IPS-18c (cell line): ENCODE results near the gene TIMM44.
A peak's percentile ranks its signal among the peaks of the same experiment; 100 is the strongest.
"Not testable (repeated sequence)": the region's sequence is repeated elsewhere in the genome, so short reads cannot be mapped to it uniquely, and the experiment has no call there.

Experiments
- H3K4me3 ChIP-seq: 2 replicates; pipeline ENCODE4 v1.7.0; 2013; ENCODE audit warnings: low read depth, mild to moderate bottlenecking, low read length, moderate library complexity; ENCODE audit not compliant: insufficient read depth
- H3K9me3 ChIP-seq: one replicate; pipeline ENCODE4 v1.6.1; 2013; ENCODE audit warnings: mild to moderate bottlenecking, low read length, moderate library complexity; ENCODE audit not compliant: control insufficient read depth, insufficient read depth

Gene TIMM44

DNA sequence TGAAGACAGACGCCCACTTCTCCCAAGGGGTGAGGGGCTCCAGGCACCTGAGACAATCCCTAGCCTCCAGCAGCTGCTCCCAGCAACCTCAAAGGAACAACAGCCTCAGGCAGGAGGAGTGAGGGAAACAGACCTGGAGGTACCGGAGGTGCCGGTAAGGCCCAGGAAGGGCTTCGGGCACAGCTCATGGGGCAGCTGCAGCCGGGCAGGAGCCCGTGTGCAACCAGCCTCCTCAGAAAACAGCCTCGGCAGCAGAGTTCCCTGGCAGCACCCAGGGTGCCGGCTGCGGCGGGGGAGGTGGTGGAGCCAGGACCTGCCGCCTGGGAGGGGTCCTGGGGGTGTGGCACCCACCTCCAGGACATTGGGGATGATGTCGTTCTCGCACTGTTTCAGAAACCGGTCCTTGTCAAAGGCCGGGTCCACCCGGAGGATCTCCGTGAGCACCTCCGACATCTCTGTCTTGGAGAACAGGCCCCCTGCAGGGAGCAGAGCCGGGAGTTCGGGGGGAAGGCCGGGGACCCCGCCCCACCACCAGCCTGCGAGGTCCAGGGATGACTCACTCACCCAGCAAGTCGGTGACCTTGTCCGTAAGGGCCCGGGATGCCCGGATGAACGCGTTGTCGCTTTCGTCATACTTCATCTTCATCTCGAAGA, 11.1 kb downstream of the TIMM44 start:
- no peaks in the 10 kb centered on the region for H3K9me3 ChIP-seq
- no peak overlapping the region for H3K4me3 ChIP-seq

GRCh38 chr19:7931221-7932061, 12.0 kb downstream of the TIMM44 start:
- H3K9me3 ChIP-seq = no peaks in the 10 kb centered on the region
- no peak overlapping the region for H3K4me3 ChIP-seq

DNA sequence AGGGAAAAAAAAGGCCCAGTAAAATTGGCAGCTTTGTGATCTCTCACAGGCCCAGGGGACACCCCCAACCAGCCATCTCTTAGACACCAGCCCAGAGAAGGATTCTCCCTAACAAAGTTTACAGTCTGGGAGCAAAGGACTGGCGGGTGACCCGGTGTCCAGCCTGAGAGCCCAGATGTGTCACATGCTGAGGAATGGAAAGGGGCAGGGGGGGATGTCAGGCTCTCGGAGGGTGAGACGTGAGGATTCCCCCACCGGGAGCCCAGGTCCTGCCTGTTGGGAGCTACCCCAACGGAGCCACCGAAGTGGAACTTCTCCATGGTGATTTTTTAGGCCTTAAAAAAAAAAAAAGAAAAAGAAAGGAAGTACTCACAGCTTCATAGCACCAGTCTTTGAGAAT, 12.7 kb downstream of the TIMM44 start:
- Histone ChIP-seq H3K9me3 (no peaks in the 10 kb centered on the region), H3K4me3 (no peak overlapping the region)

DNA sequence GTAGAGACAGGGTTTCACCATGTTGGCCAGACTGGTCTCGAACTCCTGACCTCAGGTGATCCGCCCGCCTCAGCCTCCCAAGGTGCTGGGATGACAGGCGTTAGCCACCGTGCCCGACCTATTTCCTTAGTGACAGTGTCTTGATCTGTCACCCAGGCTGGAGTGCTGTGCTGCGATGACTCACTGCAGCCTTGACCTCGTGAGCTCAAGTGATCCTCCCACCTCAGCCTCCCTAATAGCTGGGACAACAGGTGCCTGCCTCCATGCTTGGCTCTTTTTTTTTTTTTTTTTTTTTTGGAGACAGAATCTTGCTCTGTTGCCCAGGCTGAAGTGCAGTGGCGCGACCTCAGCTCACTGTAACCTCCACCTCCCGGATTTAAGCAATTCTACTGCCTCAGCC, 13.4 kb downstream of the TIMM44 start:
- not testable (repeated sequence) for H3K4me3 ChIP-seq, H3K9me3 ChIP-seq

DNA sequence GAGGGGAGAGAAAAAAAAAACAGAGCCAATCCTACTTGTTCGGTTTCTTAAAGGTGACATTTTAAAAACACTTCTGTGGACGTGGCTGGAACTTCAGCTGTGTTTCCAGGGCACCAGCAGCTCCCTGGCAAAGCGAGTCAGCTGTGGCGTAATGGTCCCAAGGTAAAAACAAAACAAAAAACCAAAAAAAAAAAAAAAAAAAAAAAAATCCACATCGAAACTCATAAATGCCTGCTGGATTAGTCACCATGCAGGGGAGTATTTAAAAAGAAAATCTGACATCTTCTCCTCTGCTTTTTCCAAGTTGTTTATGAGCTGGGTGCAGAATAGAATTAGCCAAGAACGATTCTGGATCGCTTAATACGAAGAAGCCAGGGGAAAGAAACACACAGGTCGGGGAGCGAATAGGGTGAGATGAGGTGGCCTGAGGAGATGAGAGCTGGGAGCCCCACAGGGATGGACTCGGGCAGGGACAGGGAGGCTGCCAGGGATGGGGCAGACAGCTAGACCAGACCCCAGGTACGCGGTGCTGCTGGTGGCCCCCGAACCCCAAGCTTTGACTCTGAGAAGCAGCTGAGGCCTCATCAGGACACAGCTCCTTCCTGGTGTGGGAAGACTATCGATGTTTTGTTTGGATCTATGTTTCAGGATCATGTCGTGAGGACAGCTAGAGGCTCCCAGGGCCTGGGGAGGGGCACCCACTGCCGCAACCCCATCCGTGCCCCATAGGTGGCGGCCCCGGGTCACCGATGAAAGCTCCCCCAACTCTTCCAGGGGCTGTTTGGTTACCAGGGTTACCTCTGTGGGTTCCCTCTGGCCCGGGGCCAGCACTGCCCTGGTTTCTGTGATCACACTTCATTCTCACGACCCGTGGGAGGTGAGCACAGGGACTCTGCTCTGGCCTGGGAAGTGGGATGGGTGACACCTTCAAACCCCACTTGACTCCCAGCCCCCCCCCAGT, 14.4 kb downstream of the TIMM44 start:
- Histone ChIP-seq H3K4me3 (no peak overlapping the region), H3K9me3 (no peaks in the 10 kb centered on the region)

GRCh38 chr19:7928334-7928706, 15.1 kb downstream of the TIMM44 start:
- Histone ChIP-seq H3K4me3 (no peak overlapping the region), H3K9me3 (no peaks in the 10 kb centered on the region)

DNA sequence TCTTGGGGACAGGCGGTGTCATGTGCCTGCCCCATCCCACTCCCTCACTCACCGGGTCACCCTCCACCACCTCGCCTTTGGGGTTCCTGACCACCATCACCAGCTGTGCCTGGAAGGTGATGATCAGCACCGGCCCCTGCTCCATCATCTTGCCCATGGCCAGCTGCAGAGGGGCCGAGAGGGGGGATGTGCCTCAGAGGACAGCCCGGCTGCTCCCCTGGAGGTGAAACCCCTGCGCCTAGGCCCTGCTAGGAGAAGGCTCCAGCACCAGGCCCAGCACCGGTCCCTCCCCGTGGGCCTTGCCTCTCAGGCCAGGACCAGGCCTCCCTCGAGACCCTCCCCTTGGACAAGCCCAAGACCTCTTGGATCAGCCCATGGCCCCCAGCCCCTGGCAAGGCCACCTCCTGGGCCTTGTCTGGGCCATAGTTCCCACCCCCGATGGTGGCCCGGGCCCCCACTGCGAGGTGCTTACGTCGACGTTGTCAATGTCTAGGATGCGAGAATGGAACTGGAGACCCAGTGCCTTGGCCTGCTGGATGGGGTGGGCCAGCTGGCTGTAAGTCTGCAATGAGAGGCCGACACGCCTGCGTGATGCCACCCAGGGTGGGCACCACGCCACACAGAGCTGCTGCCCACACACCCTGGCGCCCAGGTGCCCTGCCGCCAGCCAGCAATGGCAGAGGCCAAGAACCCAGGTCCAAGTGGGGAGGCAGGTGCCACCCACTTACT, 15.7 kb downstream of the TIMM44 start:
- no peak overlapping the region; the same call in 1 of the 2 replicates for H3K4me3 ChIP-seq
- H3K9me3 ChIP-seq = no peaks in the 10 kb centered on the region

DNA sequence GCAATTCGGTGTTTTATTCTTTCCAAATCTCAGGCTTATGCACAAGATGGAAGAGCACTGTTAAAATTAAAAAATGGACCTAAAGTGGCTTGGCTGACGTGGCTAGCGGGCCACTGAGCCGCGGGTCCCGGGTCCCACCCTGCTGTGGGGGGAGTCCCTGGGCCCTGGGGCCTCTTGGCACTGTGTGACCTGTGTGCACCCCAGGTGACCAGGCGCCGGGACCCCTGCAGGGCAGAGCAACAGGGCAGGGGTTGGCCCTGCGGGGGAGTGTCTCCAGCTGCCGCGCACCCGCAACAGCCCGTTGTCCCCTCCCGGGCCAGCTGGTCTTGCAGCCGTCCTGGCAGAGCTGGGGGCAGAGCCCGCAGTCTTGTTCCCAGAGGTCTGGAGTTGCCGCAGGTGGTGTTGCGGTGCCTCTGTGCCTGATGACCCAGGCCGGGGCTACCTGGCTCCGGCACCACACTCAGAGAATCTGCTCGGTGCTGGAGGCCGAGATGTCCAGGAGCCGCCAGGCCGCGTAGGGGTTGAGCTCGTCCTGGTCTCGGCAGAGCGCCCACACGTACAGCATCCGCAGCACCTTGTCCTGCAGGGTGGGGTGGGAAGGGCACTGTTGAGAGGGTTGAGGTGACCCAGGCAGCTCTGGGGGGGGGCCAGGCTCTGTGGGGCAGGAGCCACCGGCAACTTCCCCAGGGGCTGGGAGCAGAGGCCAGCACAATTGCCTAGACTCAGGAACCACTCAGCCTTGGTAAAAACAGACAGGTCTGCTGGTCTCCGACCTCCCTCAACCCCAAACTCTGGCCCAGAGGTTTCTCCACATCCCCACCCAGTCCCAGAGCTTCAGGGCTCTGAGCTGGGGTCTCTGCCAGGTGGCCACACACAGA, 16.5 kb downstream of the TIMM44 start:
- no peak overlapping the region for H3K4me3 ChIP-seq
- no peaks in the 10 kb centered on the region for H3K9me3 ChIP-seq

- peak within 1 kb of the TSS; percentile 62 for H3K4me3 ChIP-seq
Measured at GRCh38 chr19:7926021-7926726, 17.3 kb downstream of the TIMM44 start, which contains the start of gene CTXN1. CTXN1 (minus strand) TSS chr19:7926135; CDS start chr19:7925538, 597 bp downstream.

DNA sequence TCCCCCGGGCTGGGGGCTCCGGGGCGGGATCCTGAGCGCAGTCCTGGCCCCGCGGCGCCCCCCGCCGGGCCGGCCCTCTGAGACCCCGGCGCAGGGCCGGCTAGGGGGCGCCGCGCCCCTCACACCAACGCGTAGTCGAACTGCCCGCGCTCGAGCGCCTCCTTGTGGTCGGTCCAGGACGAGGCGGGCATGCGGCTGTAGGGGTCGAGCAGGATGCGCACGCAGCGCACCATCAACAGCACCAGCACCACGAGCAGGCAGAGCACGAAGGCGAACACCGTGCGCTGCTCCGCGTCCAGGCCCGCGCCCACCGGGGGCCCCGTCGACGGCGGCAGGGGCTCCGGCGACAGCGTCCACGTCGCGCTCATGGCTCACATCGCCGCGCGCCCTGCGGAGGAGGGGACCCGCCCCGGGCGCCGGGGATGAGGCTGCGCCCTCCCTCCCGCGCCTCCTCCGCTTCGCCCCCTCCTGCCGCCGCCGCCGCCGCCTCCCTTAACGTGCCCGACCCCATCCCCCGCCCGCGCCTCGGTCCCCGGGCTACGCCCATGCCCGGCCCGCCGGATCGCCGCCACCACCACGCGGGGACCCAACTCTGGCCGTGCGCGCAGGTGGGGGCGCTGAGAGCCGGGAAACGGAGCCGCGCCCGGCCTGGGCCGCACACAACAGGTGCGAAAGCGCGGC, 18.2 kb downstream of the TIMM44 start:
- no peaks in the 10 kb centered on the region for H3K9me3 ChIP-seq
- peak overlapping the region; percentile 62 for H3K4me3 ChIP-seq

More at GRCh38 chr19:7926021-7926726, 17.3 kb downstream of the TIMM44 start, which contains the start of gene CTXN1:
- H3K9me3 ChIP-seq = no peaks in the 10 kb centered on the region

- no peaks in the 10 kb centered on the region for H3K9me3 ChIP-seq
- H3K4me3 ChIP-seq = peak overlapping the region; percentile 62; the same call in 1 of the 2 replicates
Measured at GRCh38 chr19:7924651-7925170, 18.8 kb downstream of the TIMM44 start.

- H3K4me3 ChIP-seq = no peak overlapping the region
- H3K9me3 ChIP-seq = no peaks in the 10 kb centered on the region
Measured at GRCh38 chr19:7924241-7924640, 19.2 kb downstream of the TIMM44 start.

GRCh38 chr19:7923295-7924191, 19.9 kb downstream of the TIMM44 start:
- Histone ChIP-seq H3K4me3 (no peak overlapping the region), H3K9me3 (no peaks in the 10 kb centered on the region)

DNA sequence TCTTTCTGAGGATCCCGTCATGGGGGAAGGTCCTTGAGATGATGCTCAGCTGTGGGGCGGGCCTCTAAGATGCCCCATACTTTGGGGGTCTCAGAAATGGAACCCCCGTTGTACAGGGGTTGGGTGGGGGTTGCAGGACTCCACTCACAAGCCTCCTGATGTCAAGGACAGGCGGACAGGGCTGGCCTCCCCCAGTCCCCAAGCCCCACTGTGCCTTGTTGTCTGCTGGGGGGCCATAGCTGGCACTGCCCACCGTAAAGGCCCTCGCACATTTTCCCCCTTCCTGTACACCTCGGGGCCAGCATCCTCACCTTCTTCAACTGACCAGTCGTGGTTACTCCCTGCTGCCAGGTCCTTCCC, 20.6 kb downstream of the TIMM44 start:
- Histone ChIP-seq H3K4me3 (no peak overlapping the region), H3K9me3 (no peaks in the 10 kb centered on the region)
